Stimulated activated CD4-positive, alpha-beta T cell treated with anti-CD3 and anti-CD28 coated beads, Interleukin-15, amount 100 ng/mL, for 24 hours (primary cell): ENCODE data around the gene SFTPB.
A peak's percentile ranks its signal among the peaks of the same experiment; 100 is the strongest.
"Not testable (repeated sequence)": the region's sequence is repeated elsewhere in the genome, so short reads cannot be mapped to it uniquely, and the experiment has no call there.

ENCODE experiments used
- DNase-seq: peaks from one replicate; pipeline ENCODE4 v3.0.0-alpha.2; 2020

The SFTPB gene

GRCh38 chr2:85668009-85668856 lies at the start of gene SFTPB:
Gene SFTPB, minus strand, starts transcription at chr2:85668199. Its CDS starts 16 bp downstream, at chr2:85668183.
- DNase-seq, result no peak

- DNase-seq, result no peak
Measured at GRCh38 chr2:85717308-85718008, 49.5 kb upstream of the SFTPB start.

GRCh38 chr2:85716346-85716914 lies 48.4 kb upstream of the SFTPB start:
- no peak for DNase-seq

- no peak for DNase-seq
Measured at GRCh38 chr2:85714841-85715240, 46.8 kb upstream of the SFTPB start.

GRCh38 chr2:85714421-85714820 lies 46.4 kb upstream of the SFTPB start:
- not testable (repeated sequence) for DNase-seq

GRCh38 chr2:85713836-85714235 lies 45.8 kb upstream of the SFTPB start:
- DNase-seq, result no peak

- no peak for DNase-seq
Measured at GRCh38 chr2:85712849-85713612, 45.0 kb upstream of the SFTPB start.

- no peak for DNase-seq
Measured at GRCh38 chr2:85712336-85712735, 44.3 kb upstream of the SFTPB start.

- no peak for DNase-seq
Measured at GRCh38 chr2:85711578-85712060, 43.6 kb upstream of the SFTPB start.

GRCh38 chr2:85710687-85711577 lies 42.9 kb upstream of the SFTPB start:
- no peak for DNase-seq

GRCh38 chr2:85709401-85709811 lies 41.4 kb upstream of the SFTPB start:
- no peak for DNase-seq

GRCh38 chr2:85708641-85709040 lies 40.6 kb upstream of the SFTPB start:
- DNase-seq, result no peak

GRCh38 chr2:85707304-85707703 lies 39.3 kb upstream of the SFTPB start:
- peak; percentile 67 for DNase-seq

- DNase-seq, result no peak
Measured at GRCh38 chr2:85706599-85707296, 38.7 kb upstream of the SFTPB start.

- no peak for DNase-seq
Measured at GRCh38 chr2:85706063-85706462, 38.1 kb upstream of the SFTPB start.

GRCh38 chr2:85705680-85706039 lies 37.7 kb upstream of the SFTPB start:
- DNase-seq, result no peak

GRCh38 chr2:85704800-85705679 lies 37.0 kb upstream of the SFTPB start:
- no peak for DNase-seq

- DNase-seq, result no peak
Measured at GRCh38 chr2:85704038-85704437, 36.0 kb upstream of the SFTPB start.

GRCh38 chr2:85703329-85703728 lies 35.3 kb upstream of the SFTPB start:
- no peak for DNase-seq

- no peak for DNase-seq
Measured at GRCh38 chr2:85702800-85703199, 34.8 kb upstream of the SFTPB start.
